Prostate gland (tissue), 2 donors: ENCODE results near the gene KRT34. TPM values are rescaled to one million over a fixed set of nuclear protein-coding genes. Genes with fewer than 3 reads are reported as not detected.
"Not testable (repeated sequence)": the region's sequence is repeated elsewhere in the genome, so short reads cannot be mapped to it uniquely, and the experiment has no call there.

ENCODE experiments used
- DNase-seq: peaks from one replicate; pipeline ENCODE4 v3.0.0-alpha.2; 2019; ENCODE audit warnings: low spot score
- H3K27ac ChIP-seq, 2 donors: fragments of 200-600 bp; sonication (generic); 2 replicates each; pipeline ENCODE4 v1.5.1; 2017 to 2019
- H3K27me3 ChIP-seq: fragments of 200-600 bp; sonication (generic); replicated peaks from 2 replicates; pipeline ENCODE4 v1.5.1; 2019; ENCODE audit not compliant: insufficient read depth
- H3K36me3 ChIP-seq, 2 donors: fragments of 200-600 bp; sonication (generic); 1 replicate in 1 of 2; 2 replicates in 1 of 2; pipeline versions ENCODE4 v1.5.1 to v1.8.1; 2017 to 2019
- H3K4me1 ChIP-seq: fragments of 200-600 bp; sonication (generic); replicated peaks from 2 replicates; pipeline ENCODE4 v1.5.1; 2019
- H3K4me3 ChIP-seq, 2 donors: fragments of 200-600 bp; sonication (generic); 2 replicates each; pipeline ENCODE4 v1.5.1; 2017 to 2019
- H3K9me3 ChIP-seq: fragments of 200-600 bp; sonication (generic); 2 replicates; pipeline ENCODE4 v1.5.1; 2017
- CTCF ChIP-seq, 4 experiments: fragments of 200-600 bp in 2 of 4; fragments of 450-650 bp in 2 of 4; sonication (generic) in 2 of 4; IDR thresholded peaks; 1 replicate in 3 of 4; 2 replicates in 1 of 4; pipeline ENCODE4 v1.5.1; 2016 to 2019; ENCODE audit warnings: antibody characterized with exemption in 4 of 4, mild to moderate bottlenecking in 2 of 4, moderate library complexity in 2 of 4
- POLR2A ChIP-seq: fragments of 450-650 bp; IDR thresholded peaks from one replicate; pipeline ENCODE4 v1.6.1; 2016; ENCODE audit warnings: antibody characterized with exemption, mild to moderate bottlenecking
- POLR2AphosphoS5 ChIP-seq: sonication (generic); formaldehyde crosslinking; IDR thresholded peaks from one replicate; pipeline ENCODE4 v1.6.1; 2017; ENCODE audit warnings: antibody characterized with exemption
- WGBS: methylation state at CpG from one replicate; pipeline ENCODE4 v1.1.5; 2018; 5-methylcytosine and 5-hydroxymethylcytosine counted together
- intact Hi-C: fragments of 100-400 bp; cut with DNase I; formaldehyde crosslinking; loops from one replicate; pipeline ENCODE4 v1.14.2; 2022
- total RNA-seq, 2 donors: library from RNA; depleted of rRNA; stranded (reverse); fragments of >200 nt; gene quantifications; one replicate each; pipeline ENCODE4 v1.1.0, GENCODE V29; 2016

The KRT34 gene
- total RNA-seq, 2 donors from 2014 or later, result 1.5 TPM; not detected in 1

- no peaks in the 10 kb centered on the region for H3K36me3 ChIP-seq
- H3K9me3 ChIP-seq, result no peaks in the 10 kb centered on the region
- H3K4me1 ChIP-seq, result no peaks in the 10 kb centered on the region
- DNase-seq, result no peak
- WGBS, result 59% methylated on average over 4 of the region's 4 CpGs
- H3K27me3 ChIP-seq, result no peaks in the 10 kb centered on the region
- H3K4me3 ChIP-seq, result no peak overlapping the region
- no peak for TF ChIP-seq CTCF (IDR thresholded peaks at IDR 0.05)
- no peak for TF ChIP-seq POLR2AphosphoS5
- TF ChIP-seq POLR2A, result no peak
- intact Hi-C loops, result no loop called here
- H3K27ac ChIP-seq, result no peak overlapping the region
Measured at GRCh38 chr17:41354536-41354935, 27.6 kb downstream of the KRT34 start.

- H3K9me3 ChIP-seq, result no peaks in the 10 kb centered on the region
- TF ChIP-seq CTCF (IDR thresholded peaks at IDR 0.05) (no peak), POLR2A (no peak), POLR2AphosphoS5 (no peak)
- no peak overlapping the region for H3K4me3 ChIP-seq
- 42% methylated on average over 7 of the region's 7 CpGs for WGBS
- DNase-seq, result no peak
- no peak overlapping the region for H3K27ac ChIP-seq
- intact Hi-C loops, result no loop called here
- H3K36me3 ChIP-seq, result no peaks in the 10 kb centered on the region
- no peaks in the 10 kb centered on the region for H3K4me1 ChIP-seq
- no peaks in the 10 kb centered on the region for H3K27me3 ChIP-seq
Measured at GRCh38 chr17:41352597-41353366, 29.3 kb downstream of the KRT34 start.

GRCh38 chr17:41351177-41351576 is 30.9 kb downstream of the KRT34 start:
- no peak for TF ChIP-seq CTCF (IDR thresholded peaks at IDR 0.05)
- no peak for TF ChIP-seq POLR2A
- TF ChIP-seq POLR2AphosphoS5, result no peak
- 96% methylated on average over 2 of the region's 2 CpGs for WGBS
- Histone ChIP-seq H3K36me3 (no peaks in the 10 kb centered on the region), H3K27me3 (no peaks in the 10 kb centered on the region), H3K4me1 (no peaks in the 10 kb centered on the region), H3K9me3 (no peaks in the 10 kb centered on the region), H3K4me3 (no peak overlapping the region), H3K27ac (no peak overlapping the region)
- no peak for DNase-seq
- intact Hi-C loops, result no loop called here

- H3K27ac ChIP-seq, H3K9me3 ChIP-seq, H3K4me1 ChIP-seq, intact Hi-C loops, H3K4me3 ChIP-seq, H3K36me3 ChIP-seq, DNase-seq, H3K27me3 ChIP-seq: not testable (repeated sequence)
- 94% methylated on average over 16 of the region's 16 CpGs for WGBS
Measured at GRCh38 chr17:41350381-41350878, 31.7 kb downstream of the KRT34 start, which contains the start of gene KRT33A. KRT33A (minus strand) TSS chr17:41350828; CDS start chr17:41350767, 61 bp downstream.

GRCh38 chr17:41347869-41348760 is 34.0 kb downstream of the KRT34 start:
- no peak overlapping the region for H3K4me3 ChIP-seq
- H3K4me1 ChIP-seq, result no peaks in the 10 kb centered on the region
- H3K27ac ChIP-seq, result no peak overlapping the region
- no peaks in the 10 kb centered on the region for H3K36me3 ChIP-seq
- intact Hi-C loops, result no loop called here
- DNase-seq, result no peak
- TF ChIP-seq POLR2AphosphoS5 (no peak), POLR2A (no peak), CTCF (IDR thresholded peaks at IDR 0.05) (no peak)
- 56% methylated on average over 7 of the region's 7 CpGs for WGBS
- no peaks in the 10 kb centered on the region for H3K9me3 ChIP-seq
- no peaks in the 10 kb centered on the region for H3K27me3 ChIP-seq

- H3K4me1 ChIP-seq, H3K36me3 ChIP-seq, DNase-seq, H3K4me3 ChIP-seq, H3K27ac ChIP-seq, H3K9me3 ChIP-seq, H3K27me3 ChIP-seq, intact Hi-C loops: not testable (repeated sequence)
- 92% methylated on average over 16 of the region's 16 CpGs for WGBS
Measured at GRCh38 chr17:41346421-41346820, 35.7 kb downstream of the KRT34 start.
